B cell (primary cell): ENCODE data around the gene ARHGAP19. TPM values are rescaled to one million over a fixed set of nuclear protein-coding genes. Genes with fewer than 3 reads are reported as not detected.

ENCODE experiments used
- ATAC-seq: fragments of 200-7000 bp; cut with Tn5 transposase; one replicate; pipeline ENCODE4 v1.10.0; 2021; ENCODE audit warnings: low read depth, mild to moderate bottlenecking, moderate number of reproducible peaks, moderate library complexity
- CTCF ChIA-PET: fragments of 350-600 bp; sonication (Branson Sonifier 250); formaldehyde crosslinking; loops from one replicate; lab custom pipeline; 2021; ENCODE audit warnings: antibody characterized with exemption, inconsistent platforms; lab: Charles Lee
- POLR2A ChIA-PET: fragments of 350-600 bp; sonication (Branson Sonifier 250); formaldehyde crosslinking; loops from one replicate; lab custom pipeline; 2021; ENCODE audit warnings: antibody characterized with exemption; lab: Charles Lee
- DNase-seq: peaks from one replicate; pipeline ENCODE4 v3.0.0; 2013
- H2AFZ ChIP-seq: 2 replicates; pipeline ENCODE4 v1.6.1; 2012; ENCODE audit warnings: mild to moderate bottlenecking, low read depth, low read length; ENCODE audit not compliant: insufficient read depth, poor library complexity, severe bottlenecking
- H3K27ac ChIP-seq, 2 donors: 1 replicate in 1 of 2; 2 replicates in 1 of 2; pipeline ENCODE4 v1.5.1; 2012 to 2013; ENCODE audit warnings: low read length in 2 of 2, mild to moderate bottlenecking in 2 of 2, moderate library complexity in 1 of 2
- H3K27me3 ChIP-seq, 4 experiments: fragments of 200-600 bp in 1 of 4; sonication (generic) in 1 of 4; replicated peaks in 1 of 4; 1 replicate in 2 of 4; 2 replicates in 2 of 4; pipeline versions ENCODE4 v1.6.1 to v1.7.0; 2013 to 2016; ENCODE audit warnings: low read length in 3 of 4, mild to moderate bottlenecking in 2 of 4, mixed read lengths in 1 of 4, moderate library complexity in 1 of 4; ENCODE audit not compliant: insufficient read depth in 4 of 4, control insufficient read depth in 3 of 4; ENCODE audit errors: control extremely low read depth in 1 of 4
- H3K36me3 ChIP-seq, 2 experiments: replicated peaks in 1 of 2; 1 replicate in 1 of 2; 2 replicates in 1 of 2; pipeline versions ENCODE4 v1.6.1 to v1.7.1; 2013; ENCODE audit warnings: low read length in 1 of 2; ENCODE audit not compliant: insufficient read depth in 2 of 2, control insufficient read depth in 1 of 2; ENCODE audit errors: control extremely low read depth in 1 of 2, extremely low read depth in 1 of 2
- H3K4me1 ChIP-seq, 2 donors: fragments of 200-600 bp in 1 of 2; sonication (generic) in 1 of 2; 1 replicate in 1 of 2; 2 replicates in 1 of 2; pipeline versions ENCODE4 v1.5.1 to v1.6.1; 2013 to 2017; ENCODE audit warnings: low read length in 2 of 2; ENCODE audit not compliant: control insufficient read depth in 2 of 2, insufficient read depth in 2 of 2
- H3K4me2 ChIP-seq: replicated peaks from 2 replicates; pipeline ENCODE3; 2012; ENCODE audit warnings: mild to moderate bottlenecking, low read depth, low read length; ENCODE audit not compliant: poor library complexity, severe bottlenecking
- H3K4me3 ChIP-seq, 5 experiments: fragments of 200-600 bp in 1 of 5; sonication (generic) in 1 of 5; 1 replicate in 3 of 5; 2 replicates in 2 of 5; pipeline versions ENCODE4 v1.5.1 to v1.7.0; 2011 to 2016; ENCODE audit warnings: low read length in 4 of 5, mild to moderate bottlenecking in 4 of 5, low read depth in 2 of 5, control low read depth in 1 of 5, moderate library complexity in 1 of 5; ENCODE audit not compliant: insufficient read depth in 1 of 5; ENCODE audit errors: control extremely low read depth in 1 of 5, extremely low read depth in 1 of 5
- H3K79me2 ChIP-seq: fragments of 200-600 bp; sonication (generic); one replicate; pipeline ENCODE4 v1.6.0; 2016; ENCODE audit warnings: low read length; ENCODE audit not compliant: control insufficient read depth, insufficient read depth
- H3K9ac ChIP-seq: fragments of 200-600 bp; sonication (generic); 2 replicates; pipeline ENCODE4 v1.6.1; 2017; ENCODE audit warnings: mild to moderate bottlenecking, low read length, moderate library complexity
- H3K9me3 ChIP-seq, 3 donors: one replicate each; pipeline versions ENCODE4 v1.6.1 to v1.7.1; 2013; ENCODE audit warnings: low read length in 2 of 3; ENCODE audit not compliant: control insufficient read depth in 2 of 3, insufficient read depth in 1 of 3; ENCODE audit errors: control extremely low read depth in 1 of 3
- H4K20me1 ChIP-seq: 2 replicates; pipeline ENCODE4 v1.6.0; 2012; ENCODE audit warnings: mild to moderate bottlenecking, low read length; ENCODE audit not compliant: insufficient read depth, control insufficient read depth, poor library complexity, severe bottlenecking
- H3K27ac Mint-ChIP-seq: one replicate; pipeline ENCODE4 v1.8.0; 2021; ENCODE audit warnings: mixed read lengths
- H3K27me3 Mint-ChIP-seq: one replicate; pipeline ENCODE4 v1.8.0; 2021; ENCODE audit warnings: mixed read lengths
- H3K4me1 Mint-ChIP-seq: one replicate; pipeline ENCODE4 v1.8.0; 2021; ENCODE audit warnings: mixed read lengths
- H3K4me3 Mint-ChIP-seq: one replicate; pipeline ENCODE4 v1.8.0; 2021; ENCODE audit warnings: mixed read lengths
- H3K9me3 Mint-ChIP-seq: one replicate; pipeline ENCODE4 v1.8.0; 2022; ENCODE audit warnings: mixed read lengths; ENCODE audit not compliant: insufficient read depth
- EZH2 ChIP-seq: IDR thresholded peaks from 2 replicates; pipeline ENCODE4 v1.6.1; 2012; ENCODE audit warnings: borderline replicate concordance, low read depth, mild to moderate bottlenecking, moderate library complexity, low read length; ENCODE audit not compliant: insufficient read depth, poor library complexity, severe bottlenecking
- WGBS: methylation state at CpG from one replicate; pipeline ENCODE4 v1.1.5; 2013; ENCODE audit warnings: missing lambda C conversion rate; ENCODE audit not compliant: insufficient coverage; 5-methylcytosine and 5-hydroxymethylcytosine counted together
- intact Hi-C: fragments of 100-400 bp; cut with micrococcal nuclease; formaldehyde crosslinking; loops from one replicate; pipeline ENCODE4 v1.10.0; 2022
- polyA plus RNA-seq: library from polyadenylated mRNA; depleted of rRNA; stranded (reverse); fragments of >200 nt; gene quantifications from 2 replicates; pipeline ENCODE4 v1.2.3, GENCODE V29; 2012
- total RNA-seq, 2 donors: library from RNA; stranded (reverse); fragments of 120-200 nt in 1 of 2; gene quantifications; 1 replicate in 1 of 2; 2 replicates in 1 of 2; pipeline versions ENCODE4 v1.2.3 to v1.2.4, GENCODE V29; 2013 to 2022
- TF ChIP-seq, protein P1 (sequence below): fragments of 200-600 bp; IDR thresholded peaks from one replicate; pipeline ENCODE4 v1.8.0; 2022; ENCODE audit warnings: antibody characterized with exemption, mild to moderate bottlenecking

The ARHGAP19 gene
- total and polyA plus RNA-seq, 2 donors (not counting 1 experiment from before 2014, with no cell fraction given), result 6.4 to 22.5 TPM

DNA sequence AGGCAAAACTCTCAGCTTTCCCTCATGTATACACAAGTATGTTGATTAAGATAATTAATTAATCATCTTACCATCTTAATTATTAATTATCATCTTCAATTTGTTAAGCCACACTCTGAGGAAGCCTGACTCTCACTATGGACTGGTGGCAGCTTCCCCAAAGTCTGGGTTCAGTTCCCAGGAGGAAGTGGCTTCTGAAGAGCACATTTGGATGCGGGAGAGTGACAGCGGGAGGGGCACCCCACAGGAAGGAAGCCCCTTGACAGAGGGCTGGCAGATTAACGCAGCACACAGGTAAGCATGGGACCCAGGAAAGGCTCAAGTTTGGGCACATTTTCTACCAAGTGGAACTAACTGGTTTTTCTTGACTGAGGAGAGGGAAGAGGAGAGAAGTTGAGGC lies 93.3 kb downstream of the ARHGAP19 start:
- Histone ChIP-seq H4K20me1 (no peaks in the 10 kb centered on the region), H3K27ac (no peak overlapping the region), H3K79me2 (no peaks in the 10 kb centered on the region), H3K36me3 (no peaks in the 10 kb centered on the region), H3K4me1 (peaks cover 38 to 45% of the 10 kb centered on the region in 2 donors), H2AFZ (no peak overlapping the region), H3K9me3 (peaks cover 0 to 5% (median 0%) of the 10 kb centered on the region in 3 donors), H3K4me3 (no peak overlapping the region), H3K4me2 (peak overlapping the region; percentile 12), H3K27me3 (peaks cover 0 to 30% (median 4%) of the 10 kb centered on the region in 4 experiments), H3K9ac (no peak overlapping the region)
- DNase-seq (no peak), ATAC-seq (no peak)
- H3K4me3 Mint-ChIP-seq, result peak overlapping the region; percentile 56
- WGBS, result 6% methylated on average over 3 of the region's 3 CpGs
- H3K4me1 Mint-ChIP-seq, result peaks cover 37% of the 10 kb centered on the region
- intact Hi-C loops, result no loop called here
- CTCF ChIA-PET, result interaction anchor here (1.2 to 11.3 kb wide), 4 partner anchors 10 to 161 kb away, joined by 3 to 140 read pairs (median 40); no protein-coding TSS in a partner anchor
- POLR2A ChIA-PET, result no interaction called here
- peaks cover 22% of the 10 kb centered on the region for H3K27me3 Mint-ChIP-seq
- no peaks in the 10 kb centered on the region for H3K9me3 Mint-ChIP-seq
- TF ChIP-seq, protein P1, sequence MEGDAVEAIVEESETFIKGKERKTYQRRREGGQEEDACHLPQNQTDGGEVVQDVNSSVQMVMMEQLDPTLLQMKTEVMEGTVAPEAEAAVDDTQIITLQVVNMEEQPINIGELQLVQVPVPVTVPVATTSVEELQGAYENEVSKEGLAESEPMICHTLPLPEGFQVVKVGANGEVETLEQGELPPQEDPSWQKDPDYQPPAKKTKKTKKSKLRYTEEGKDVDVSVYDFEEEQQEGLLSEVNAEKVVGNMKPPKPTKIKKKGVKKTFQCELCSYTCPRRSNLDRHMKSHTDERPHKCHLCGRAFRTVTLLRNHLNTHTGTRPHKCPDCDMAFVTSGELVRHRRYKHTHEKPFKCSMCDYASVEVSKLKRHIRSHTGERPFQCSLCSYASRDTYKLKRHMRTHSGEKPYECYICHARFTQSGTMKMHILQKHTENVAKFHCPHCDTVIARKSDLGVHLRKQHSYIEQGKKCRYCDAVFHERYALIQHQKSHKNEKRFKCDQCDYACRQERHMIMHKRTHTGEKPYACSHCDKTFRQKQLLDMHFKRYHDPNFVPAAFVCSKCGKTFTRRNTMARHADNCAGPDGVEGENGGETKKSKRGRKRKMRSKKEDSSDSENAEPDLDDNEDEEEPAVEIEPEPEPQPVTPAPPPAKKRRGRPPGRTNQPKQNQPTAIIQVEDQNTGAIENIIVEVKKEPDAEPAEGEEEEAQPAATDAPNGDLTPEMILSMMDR, result no peak
- no peak for TF ChIP-seq EZH2
- H3K27ac Mint-ChIP-seq, result no peak overlapping the region

DNA sequence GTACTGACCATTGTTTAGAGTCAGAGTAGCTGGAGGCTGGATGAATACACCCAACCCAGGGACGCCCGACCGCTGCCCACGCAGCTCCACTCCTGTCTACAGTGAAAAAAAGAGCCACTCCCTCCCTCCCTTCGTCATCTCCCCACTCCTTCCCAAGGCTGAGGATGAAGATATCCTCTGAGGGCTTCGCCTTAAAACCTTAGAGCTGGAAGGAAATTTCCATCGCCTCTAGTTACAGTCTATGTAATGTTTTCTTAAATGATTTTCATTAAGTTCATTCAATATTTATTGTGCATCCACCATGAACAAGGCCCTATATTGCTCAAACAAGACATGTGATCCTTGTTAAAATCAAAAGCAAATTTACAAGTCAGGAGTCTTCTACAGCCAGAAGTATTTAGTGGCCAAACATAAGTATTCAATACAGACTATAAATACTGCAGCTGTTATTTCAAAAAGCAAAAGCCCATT lies 95.4 kb downstream of the ARHGAP19 start:
- Histone ChIP-seq H3K9me3 (no peaks in the 10 kb centered on the region), H3K4me3 (no peak overlapping the region), H4K20me1 (no peaks in the 10 kb centered on the region), H3K79me2 (no peaks in the 10 kb centered on the region), H3K36me3 (no peaks in the 10 kb centered on the region), H3K27me3 (peaks cover 0 to 30% (median 4%) of the 10 kb centered on the region in 4 experiments), H3K4me1 (peaks cover 33 to 40% of the 10 kb centered on the region in 2 donors), H3K4me2 (peak overlapping the region; percentile 93), H3K9ac (no peak overlapping the region), H3K27ac (no peak overlapping the region), H2AFZ (no peak overlapping the region)
- intact Hi-C loops, result no loop called here
- Mint-ChIP-seq H3K9me3 (no peaks in the 10 kb centered on the region), H3K27ac (no peak overlapping the region), H3K4me3 (no peak overlapping the region), H3K4me1 (peaks cover 34% of the 10 kb centered on the region), H3K27me3 (peaks cover 33% of the 10 kb centered on the region)
- ChIA-PET CTCF (interaction anchor here (0.6 to 11.3 kb wide), 14 partner anchors 8 to 1094 kb away, joined by 3 to 140 read pairs (median 6); partner anchors contain the start of gene SLIT1), POLR2A (no interaction called here)
- 70% methylated on average over 4 of the region's 7 CpGs for WGBS
- ATAC-seq, result no peak
- DNase-seq, result no peak
- TF ChIP-seq EZH2, result no peak
- TF ChIP-seq, protein P1, result no peak
